NT2/D1 (cell line): Measurements from ENCODE around the gene COG6.

ENCODE experiments used
- YY1 ChIP-seq: IDR thresholded peaks from 2 replicates; pipeline ENCODE4 v1.6.1; 2011; ENCODE audit not compliant: insufficient read length, insufficient read depth
- ZNF274 ChIP-seq: IDR thresholded peaks from 2 replicates; pipeline ENCODE4 v1.6.1; 2011; ENCODE audit warnings: mild to moderate bottlenecking, low read depth, low read length

GRCh38 chr13:39682788-39683187 is 27.3 kb downstream of the COG6 start:
- no peak for TF ChIP-seq ZNF274
- TF ChIP-seq YY1: no peak
